HG03442 (cell line): ENCODE results near the gene MCHR2.
"Not testable (repeated sequence)": the region's sequence is repeated elsewhere in the genome, so short reads cannot be mapped to it uniquely, and the experiment has no call there.

ENCODE experiments used
- ATAC-seq: cut with Tn5 transposase; IDR thresholded peaks from one replicate; pipeline ENCODE4 v1.9.1; 2021; ENCODE audit warnings: mild to moderate bottlenecking, moderate library complexity; ENCODE audit not compliant: unreplicated experiment

The MCHR2 gene, protein sequence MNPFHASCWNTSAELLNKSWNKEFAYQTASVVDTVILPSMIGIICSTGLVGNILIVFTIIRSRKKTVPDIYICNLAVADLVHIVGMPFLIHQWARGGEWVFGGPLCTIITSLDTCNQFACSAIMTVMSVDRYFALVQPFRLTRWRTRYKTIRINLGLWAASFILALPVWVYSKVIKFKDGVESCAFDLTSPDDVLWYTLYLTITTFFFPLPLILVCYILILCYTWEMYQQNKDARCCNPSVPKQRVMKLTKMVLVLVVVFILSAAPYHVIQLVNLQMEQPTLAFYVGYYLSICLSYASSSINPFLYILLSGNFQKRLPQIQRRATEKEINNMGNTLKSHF

DNA sequence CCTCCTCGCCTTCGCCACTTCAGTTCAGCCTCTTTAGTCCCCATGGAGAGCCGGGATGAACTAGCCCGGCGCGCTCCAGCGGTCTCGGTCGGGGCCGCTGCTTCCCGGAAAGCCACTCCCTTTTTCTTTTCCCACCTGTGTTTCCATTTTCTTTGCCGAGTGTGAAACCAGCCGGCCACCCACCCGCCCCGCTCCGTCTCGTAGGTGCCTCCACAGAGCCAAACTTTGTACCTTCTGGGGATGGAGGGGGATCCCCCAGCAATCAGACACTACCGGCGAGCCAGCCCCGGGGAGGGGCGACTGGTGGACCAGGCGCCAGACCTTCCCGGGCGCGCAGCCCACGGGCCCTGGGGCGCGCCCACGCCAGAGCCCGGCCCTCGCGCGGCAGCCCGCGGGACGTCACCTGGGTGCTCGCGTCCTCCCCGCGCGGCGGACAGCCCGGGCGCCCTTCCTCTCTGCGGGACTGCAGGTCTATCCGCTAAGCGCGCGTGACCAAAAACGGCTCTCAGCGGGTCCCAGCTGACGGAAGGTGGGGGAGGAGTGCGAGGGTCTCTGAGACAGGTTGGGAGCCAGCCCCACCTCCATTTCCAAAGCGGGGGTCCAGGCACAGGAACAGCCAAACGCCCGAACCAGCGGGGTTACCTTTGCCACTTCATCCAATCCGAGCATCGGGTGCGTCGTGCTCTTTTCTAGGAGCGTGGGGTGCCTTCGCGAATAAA is at the start of gene MCHR2:
MCHR2 (minus strand) TSS at position 691 of the 719 bp plus-strand sequence. CDS start 38,076 bp downstream, outside the sequence.
- no peak for ATAC-seq

DNA sequence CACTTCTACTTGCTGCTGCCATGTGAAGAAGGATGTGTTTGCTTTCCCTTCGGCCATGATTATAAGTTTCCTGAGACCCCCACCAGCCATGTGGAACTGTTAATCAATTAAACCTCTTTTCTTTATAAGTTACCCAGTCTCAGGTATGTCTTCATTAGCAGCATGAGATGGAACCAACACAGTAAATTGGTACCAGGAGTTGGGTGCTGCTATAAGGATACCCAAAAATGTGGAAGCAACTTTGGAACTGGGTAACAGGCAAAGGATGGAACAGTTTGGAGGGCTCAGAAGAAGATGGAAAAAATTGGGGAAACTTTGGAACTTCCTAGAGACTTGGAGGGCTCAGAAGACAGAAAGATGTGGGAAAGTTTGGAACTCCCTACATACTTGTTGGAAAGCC is 44.5 kb upstream of the MCHR2 start:
- not testable (repeated sequence) for ATAC-seq

DNA sequence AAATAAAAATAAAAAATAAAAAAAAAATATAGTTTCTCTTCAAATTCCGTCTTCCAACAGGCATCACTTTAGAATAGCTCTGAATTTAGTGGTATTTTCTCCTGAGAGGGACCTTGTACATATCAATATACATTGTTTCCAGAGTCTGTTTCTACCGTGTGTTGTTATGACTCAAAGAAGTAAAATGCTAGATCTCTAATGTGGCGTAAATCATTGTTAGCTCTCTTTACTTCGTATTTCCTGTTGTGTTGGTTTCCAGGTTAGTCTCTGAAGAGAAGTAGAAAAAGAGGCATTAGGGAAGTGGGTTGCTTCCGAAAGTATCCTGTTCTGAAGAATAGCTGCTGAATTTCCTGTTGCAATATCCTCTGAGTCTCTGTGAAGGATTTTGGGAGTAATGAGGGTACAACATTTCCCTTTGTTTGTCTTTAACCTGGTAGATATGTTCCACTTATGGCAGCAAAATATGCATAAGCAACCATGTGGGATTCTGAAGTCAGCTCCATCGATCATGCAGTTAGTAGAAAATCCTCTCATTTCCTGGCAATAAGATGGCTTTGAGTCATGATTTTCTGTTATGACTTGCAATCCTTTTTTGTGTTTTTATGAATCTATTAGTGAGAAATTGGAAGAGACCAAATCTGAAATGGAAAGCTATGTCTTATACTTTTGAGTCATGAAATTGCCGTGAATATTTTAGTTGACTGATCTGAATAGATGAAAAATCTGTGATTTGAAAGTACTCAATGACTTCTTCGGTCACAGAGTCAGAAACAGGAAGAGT is 42.0 kb upstream of the MCHR2 start:
- peak; percentile 76 for ATAC-seq

DNA sequence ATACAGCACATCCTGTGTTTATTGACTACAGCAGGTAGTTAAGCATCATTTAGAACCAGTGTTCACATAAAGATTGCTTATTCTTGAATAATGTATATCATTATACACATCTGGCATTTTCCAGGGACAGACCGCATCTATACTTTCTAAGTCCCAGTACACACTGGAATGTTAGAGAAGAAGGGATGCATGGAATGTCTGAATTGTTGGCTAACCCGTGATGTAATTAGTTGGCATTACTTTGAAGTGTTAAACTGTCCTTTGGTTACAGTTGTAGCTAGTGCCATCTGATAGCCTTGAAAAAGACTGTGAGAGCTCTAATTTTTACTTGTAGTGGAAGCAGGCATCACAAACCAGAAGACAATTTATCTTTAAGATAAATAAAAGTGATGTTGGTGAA is 29.8 kb upstream of the MCHR2 start:
- no peak for ATAC-seq

DNA sequence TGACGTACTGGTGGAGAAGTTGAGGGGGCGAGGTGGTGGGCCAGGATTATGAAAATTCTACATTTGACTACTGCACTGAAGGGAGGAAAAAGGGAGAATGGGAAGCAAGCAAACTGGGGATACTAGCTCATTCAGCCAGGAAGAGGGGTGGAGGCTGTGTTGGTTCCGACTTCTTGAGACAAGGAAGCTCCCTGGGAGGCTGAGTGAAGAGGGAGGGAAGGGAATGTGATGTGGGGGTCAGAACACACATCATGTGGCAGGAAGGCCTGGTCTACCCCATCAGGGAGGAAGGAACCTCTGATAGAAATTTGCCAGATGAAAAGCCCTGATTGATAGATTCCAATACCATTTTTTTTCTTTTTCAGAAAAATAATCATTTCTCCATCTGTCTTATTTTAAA is 28.8 kb upstream of the MCHR2 start:
- no peak for ATAC-seq

DNA sequence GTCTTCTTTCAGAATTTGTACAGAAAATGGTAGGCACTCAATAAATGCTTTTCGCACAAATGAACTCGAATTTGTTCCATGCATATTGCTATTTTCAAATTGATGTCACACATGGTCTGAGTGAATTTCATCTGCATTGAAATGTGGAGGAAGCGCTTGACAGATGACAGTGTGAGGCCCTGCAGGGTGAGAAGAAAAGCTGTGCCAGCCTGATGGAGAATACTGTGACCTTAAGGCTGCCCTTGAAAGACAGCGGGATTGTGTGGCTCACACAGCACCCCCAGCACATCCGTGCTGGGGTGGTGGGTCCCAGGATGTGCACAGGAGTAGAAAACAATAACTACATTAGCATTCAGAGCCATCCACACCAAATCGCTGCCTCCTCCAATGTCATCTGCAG is 14.8 kb upstream of the MCHR2 start:
- no peak for ATAC-seq

DNA sequence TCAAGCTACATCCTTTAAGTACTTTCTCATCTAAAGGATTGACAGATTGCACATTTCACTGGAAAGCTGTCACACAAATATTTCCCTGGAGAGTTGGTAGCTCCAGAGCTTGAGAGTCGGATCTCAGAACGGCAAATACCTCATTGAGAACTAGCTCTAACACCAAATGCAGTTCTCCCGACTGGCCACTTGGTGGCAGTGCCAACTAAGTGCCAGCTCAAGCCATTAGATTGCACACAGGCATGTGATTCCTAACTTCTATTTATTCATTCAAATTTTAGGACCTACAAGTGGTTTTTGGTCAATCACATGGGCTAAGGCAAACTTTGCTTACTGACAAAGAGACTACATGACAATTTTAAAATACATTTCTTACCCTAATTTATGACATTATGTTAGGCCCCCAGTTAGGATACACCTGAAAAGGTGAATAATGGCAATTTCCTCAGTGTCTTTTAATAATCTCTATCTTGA is 7.9 kb upstream of the MCHR2 start:
- peak; percentile 95 for ATAC-seq

DNA sequence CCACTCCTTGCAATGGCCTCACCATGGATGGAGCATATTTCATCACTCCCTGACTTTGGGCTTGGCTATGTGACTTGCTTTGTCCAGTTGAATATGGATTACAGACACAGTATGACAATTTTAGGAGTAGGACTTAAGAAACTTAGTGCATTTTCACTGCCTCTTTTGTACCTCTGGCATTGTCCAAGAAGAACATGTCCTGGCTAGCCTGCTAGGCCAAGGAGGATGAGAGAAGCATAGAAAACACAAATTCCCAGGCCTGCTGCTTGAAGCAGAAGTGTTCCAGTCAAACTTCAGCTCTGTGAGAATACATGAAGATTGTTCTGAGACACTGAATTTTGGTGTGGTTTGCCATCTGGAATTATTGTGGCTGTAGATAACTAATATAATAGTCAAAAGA is 3.1 kb upstream of the MCHR2 start:
- ATAC-seq, result no peak

DNA sequence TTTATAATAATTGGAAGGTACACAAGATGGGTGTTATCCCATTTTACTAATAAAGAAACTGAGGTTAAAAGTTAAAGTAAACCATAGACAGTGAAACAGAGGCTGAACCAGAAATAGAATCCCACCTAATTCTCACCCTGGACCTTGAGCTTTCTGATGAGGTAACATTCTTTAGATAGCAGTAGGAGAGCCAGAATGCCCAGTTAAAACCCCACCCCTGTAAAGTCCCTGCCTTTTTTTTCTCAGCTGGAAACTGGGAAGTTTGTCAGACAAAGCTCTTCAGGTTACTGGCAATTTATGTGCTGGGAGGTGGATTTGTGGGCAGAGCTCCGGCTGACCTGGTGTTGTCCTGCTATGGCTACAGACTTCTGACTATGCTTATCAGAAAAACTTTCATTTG is 1.9 kb upstream of the MCHR2 start:
- no peak for ATAC-seq

DNA sequence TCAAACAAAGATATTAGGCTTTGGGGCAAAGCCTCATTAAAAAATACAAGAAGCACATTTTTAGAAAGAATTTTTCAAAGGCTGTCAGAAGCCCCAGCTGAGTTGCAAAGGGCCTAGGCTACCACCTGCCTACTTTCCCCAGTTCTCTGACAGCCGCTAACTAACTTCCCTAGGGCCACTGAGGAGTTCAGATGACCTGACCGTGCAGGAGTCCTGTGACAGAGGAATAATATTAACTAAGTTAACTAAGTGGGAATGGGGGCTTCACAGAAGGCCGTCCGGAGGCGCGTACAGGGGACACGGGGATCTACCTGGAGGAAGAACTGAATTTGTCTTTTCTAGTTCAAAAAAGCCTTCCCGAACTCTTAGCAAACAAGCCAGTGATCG is 884 bp downstream of the MCHR2 start:
- no peak for ATAC-seq

DNA sequence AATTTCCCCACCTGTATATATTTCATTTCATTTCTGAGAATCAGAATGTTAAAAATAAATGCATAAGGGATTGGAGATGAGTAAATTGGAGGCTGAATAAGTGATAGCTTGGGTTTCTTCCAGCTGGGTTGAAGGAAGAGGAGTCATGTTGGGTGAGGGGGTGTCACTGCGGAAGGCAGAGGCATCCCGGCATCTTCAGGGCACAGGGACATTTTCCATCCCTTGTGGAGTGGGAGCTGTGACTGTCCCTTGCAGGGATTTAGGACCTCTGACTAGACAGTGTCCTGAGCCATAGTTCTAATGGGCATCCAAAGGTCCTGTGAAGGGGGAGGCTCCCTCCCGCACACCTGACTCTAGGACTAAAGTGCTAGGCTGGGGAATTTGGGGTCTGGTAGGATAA is 2.1 kb downstream of the MCHR2 start:
- ATAC-seq, result no peak

DNA sequence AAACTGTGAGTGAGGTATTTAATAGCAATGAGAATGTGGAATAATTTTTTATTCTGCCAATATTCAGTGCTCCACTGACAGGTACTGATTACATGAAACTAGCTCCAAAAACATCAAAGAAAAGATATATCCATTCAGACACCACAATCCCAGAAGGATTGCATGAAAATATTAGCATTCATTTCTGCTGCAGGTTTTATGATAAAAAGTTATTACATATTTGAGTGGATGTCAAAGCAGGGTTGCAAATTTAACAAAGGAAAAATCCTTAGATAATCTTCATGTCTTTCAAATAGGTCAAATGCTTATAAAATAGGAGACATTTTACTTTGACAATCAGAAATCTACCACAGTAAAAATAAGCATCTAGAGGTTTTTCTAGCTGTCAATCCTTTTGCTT is 13.3 kb downstream of the MCHR2 start:
- no peak for ATAC-seq

DNA sequence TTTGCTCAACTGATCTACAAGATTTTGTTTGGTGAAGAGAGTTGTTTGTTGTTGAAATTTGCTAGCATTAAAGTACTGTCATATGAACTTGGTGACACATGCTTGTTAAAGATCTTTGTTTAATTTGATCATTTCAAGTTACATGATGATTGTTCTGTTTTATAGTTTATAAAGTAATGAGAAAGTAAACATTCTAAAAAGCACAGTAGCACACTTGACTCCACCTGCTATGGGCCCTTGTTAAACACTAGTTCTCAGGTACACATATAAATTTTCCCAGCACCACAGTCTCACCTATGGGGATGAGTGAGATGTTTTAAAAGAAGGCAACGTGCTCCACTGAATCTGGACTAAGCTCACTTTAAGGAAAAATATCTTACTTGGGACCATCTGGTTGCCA is 14.1 kb downstream of the MCHR2 start:
- ATAC-seq, result no peak

DNA sequence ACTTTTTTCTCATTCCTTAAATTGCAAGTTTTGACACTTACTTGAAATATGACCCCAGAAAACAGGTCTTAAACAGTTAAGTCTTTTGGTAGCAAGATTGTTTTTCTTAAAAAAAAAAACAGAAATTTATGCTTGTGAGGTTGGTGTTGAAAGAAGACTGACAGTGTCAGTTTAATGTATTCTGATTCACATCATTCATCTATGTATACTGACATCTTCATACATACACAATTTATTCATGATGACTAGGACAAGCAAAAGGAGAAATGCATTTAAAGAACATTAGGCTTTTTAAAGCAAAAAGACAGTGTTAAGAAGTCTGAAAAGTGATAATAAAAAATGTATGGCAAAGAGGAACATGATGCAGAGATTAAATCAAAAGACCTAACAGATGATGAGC is 27.0 kb downstream of the MCHR2 start:
- no peak for ATAC-seq

DNA sequence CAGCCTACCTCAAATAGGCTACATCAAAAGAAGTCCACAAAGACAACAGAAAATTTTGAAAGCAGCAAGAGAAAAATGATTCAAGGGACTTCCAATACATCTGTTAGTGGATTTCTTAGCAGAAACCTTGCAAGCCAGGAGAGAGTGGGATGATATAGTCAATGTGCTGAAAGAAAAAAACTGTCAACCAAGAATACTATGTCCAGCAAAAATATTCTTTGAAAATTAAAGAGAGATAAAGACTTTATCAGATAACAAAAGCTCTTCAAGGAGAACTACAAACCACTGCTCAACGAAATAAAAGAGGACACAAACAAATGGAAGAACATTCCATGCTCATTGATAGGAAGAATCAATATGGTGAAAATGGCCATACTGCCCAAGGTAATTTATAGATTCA is 34.0 kb downstream of the MCHR2 start:
- ATAC-seq, result no peak

DNA sequence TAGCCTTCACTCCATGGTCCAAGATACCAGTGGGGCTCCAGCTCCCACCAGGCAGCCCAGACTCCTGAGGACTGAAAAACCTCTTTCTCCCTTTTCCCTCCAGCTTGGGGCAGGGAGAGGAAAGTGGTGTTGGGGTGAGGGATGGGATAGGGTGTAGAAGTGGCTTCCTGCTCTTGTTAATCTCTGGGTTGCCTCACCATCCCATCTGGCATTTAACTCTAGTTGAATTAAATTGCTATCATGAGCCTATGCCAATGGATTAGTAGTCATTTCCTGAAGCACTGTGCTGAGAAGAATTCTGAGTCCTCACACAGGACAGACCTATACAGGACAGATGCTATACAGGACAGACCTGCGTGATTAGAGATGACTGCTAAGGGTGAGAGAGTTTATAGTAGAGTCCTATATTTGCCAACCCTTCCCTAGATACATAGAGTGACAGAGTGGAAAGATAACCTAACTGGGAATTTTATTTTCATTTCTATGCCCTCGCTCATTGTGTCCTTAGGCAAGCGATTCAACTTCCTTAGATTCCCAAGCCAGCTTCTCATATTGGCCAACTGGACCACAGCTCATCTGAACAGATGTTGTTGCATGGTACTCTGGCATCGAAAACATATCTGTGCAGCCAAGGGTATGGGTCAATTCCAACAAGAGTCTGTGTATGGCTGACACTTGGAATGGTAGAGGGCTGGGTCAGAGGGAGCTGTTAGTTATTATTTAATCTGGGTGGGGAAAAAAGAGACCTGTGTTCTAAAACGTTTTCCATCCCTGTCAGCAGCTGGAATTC is 42.8 kb downstream of the MCHR2 start:
- ATAC-seq, result no peak

DNA sequence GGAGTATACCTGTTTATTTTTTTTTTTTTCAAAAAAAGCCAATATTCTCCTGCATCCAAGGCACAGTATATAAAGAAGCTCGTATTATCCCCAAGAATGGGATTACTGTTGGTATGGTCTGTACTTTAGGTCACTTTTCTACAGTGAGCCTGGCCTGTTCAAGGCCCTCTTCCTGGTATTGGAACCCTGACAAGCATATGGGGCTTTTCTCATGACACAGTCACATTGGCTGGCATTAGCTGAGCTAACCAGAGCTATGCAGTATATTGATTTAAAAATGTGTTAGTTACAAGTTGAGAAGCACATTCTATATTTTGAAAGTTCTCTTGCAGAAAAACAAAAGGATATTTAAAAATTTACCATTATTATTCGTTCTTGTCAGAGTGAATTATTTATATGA is 48.0 kb downstream of the MCHR2 start:
- no peak for ATAC-seq

DNA sequence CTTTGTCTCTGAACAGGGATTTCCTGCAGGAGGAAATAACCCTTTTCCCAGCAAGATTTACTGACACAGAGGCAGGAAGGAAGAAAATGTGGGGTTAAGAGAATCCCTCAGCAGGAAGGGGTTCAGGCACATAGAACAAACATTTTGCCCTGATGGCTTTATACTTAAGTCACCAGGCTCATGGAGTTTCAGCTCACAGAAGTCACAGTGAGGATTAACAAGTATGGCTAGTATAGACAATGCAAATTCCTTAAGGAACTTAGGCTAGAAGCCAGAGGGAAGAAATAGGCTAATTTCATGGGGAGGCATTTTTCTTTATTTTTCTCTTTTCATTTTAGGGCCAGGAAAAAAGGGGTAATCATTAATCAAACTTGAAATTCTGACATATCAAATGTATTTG is 50.2 kb downstream of the MCHR2 start:
- ATAC-seq, result no peak

DNA sequence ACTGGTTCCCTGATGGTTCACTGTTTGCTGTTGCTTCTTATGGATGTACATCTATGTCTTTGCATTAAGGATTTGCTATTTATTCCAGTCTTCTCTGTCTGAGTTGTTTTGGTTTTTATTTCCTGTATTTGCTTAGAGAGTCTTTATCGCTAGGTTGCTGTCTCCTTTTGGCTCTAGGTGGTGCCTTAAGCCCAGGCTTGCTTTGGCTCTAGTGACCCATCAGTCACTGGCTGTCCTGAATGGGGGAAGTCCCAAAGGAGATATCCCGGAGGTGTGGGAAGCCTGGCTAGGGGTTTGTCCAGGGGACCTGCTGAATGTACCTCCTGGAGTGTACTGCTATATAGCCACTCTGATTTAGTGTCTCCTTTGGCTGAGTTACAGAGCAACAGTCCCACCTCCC is 53.4 kb downstream of the MCHR2 start:
- ATAC-seq, result no peak

DNA sequence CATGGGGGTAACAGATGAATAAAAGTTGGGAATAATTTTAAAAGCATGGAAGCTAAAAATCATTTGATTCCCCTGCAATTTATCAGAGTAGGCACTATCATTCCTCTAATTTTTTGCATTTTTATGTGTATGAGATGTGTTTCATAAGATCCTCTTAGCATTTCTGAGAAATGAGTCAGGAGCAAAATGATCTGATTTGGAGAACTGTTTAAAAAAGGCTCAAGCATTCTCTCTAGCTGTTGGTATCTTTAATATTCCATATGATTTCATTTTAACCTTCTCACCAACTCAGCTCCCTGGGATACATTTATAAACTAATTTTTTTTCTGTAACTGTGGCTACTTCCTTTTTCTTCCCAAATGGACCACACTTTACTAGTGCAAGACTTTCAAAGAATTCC is 60.9 kb downstream of the MCHR2 start:
- no peak for ATAC-seq

DNA sequence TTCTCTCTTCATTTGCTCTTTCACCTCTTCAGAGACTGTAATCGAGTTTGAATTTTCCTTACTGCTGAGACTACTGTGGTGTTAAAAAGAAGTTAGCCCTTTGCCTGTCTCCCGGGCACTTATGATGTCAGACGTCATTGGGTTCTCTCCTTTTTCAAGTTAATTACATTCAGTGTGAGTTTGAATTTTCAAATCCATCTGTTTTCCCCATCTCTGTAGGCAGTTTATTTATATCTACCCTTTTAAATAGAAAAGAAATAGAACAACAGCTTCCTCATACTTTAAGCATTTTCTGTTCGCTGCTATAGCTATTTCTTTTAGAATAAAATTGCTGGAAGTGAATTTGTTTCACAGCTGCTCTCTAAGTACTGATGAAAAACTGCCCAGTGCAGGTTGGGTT is 81.4 kb downstream of the MCHR2 start:
- no peak for ATAC-seq
